NCI-H82 (cell line): ENCODE results near the gene SGSM2.

ENCODE experiments used
- DNase-seq: peaks from one replicate; lab custom pipeline; 2025; lab: John Stamatoyannopoulos, UW

The SGSM2 gene

DNA sequence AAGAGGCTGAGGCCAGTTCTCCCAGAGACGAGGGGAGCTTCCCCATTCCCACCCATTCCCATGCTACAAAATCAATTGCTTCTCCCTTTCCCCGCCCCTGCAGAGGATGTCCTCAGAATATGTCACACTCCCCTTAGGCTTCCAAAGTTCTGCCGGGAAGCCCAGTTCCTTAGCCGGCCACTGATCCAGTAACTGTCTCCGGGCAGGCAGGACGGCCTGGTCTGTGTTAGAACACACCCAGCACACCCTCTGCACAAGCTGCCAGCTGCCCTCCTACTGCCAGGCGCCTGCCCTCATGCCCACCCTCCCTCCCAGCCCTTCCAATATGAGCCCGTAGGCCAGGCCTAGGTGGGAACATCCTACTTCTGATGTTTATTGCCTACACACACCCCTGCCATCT lies 31.1 kb downstream of the SGSM2 start:
- DNase-seq: no peak

DNA sequence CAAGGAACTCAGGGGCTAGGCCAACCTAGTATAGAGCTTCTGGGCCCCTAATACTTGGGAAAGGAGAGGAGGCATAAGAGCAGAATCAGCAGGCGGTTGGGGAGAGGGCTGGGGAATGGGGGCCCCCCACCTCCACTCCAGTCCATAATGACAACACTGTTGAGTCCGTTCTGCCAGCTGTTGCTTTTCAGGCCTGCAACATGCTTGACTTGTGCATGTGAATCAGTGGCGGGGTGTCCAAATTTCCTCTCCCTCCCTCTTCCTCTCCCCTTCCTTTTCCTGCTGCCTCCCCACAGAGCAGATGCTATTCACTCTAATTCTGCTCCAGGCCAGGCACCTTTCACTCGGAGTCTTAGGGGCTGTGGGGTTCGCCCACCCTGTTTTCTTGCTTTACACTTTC lies 31.7 kb downstream of the SGSM2 start:
- no peak for DNase-seq

DNA sequence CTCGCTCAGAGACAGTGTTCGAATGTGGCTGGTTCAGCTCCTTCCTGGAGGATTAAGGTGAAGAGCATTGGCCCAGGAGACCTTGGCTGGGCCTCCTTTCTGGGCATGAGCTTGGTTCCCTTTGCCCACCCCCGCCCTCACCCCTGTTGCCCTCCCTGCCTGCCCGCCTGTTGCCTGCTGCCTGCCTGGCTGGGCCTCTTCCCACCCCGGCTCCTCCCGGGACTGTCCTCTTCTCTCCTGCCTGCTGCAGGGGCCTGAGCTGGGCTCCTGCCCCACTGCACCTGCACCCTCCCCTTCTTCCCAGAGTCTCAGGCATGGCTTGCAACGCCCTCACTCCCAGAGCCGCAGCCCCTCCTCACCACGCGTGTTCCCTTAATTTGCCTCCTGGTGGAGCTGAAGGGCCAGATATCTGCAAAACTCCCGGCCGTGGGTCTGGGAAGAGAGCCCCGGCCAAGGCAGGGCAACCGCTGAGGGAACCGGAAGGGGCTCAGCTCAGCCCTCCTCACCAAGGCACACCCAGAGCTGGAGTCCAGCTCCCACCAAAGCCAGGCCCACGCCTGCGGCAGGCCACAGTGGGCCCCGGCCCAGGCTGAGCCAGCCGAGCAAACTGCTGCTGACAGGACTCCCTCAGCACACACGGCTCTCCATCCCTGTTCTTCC lies 32.4 kb downstream of the SGSM2 start:
- peak; percentile 49 for DNase-seq

DNA sequence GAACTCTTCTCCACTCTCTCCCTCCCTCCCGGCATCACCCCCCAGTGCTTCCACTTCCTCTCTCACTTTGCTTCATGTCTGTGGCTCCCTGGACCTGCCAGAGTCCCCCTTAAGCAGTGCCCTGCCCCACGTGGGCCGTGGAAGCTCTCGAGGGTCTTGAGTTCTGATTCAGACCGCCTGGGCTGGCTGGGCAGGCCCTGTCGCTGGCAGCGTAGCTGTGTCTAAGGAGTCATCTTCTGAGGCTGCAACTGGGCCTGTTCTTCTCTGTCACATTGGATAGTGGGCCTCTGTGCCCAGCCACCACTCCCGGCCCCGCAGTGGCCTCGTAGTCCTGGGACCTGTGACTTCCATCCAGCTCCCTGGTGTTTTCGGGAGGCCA lies 32.9 kb downstream of the SGSM2 start:
- DNase-seq: no peak

DNA sequence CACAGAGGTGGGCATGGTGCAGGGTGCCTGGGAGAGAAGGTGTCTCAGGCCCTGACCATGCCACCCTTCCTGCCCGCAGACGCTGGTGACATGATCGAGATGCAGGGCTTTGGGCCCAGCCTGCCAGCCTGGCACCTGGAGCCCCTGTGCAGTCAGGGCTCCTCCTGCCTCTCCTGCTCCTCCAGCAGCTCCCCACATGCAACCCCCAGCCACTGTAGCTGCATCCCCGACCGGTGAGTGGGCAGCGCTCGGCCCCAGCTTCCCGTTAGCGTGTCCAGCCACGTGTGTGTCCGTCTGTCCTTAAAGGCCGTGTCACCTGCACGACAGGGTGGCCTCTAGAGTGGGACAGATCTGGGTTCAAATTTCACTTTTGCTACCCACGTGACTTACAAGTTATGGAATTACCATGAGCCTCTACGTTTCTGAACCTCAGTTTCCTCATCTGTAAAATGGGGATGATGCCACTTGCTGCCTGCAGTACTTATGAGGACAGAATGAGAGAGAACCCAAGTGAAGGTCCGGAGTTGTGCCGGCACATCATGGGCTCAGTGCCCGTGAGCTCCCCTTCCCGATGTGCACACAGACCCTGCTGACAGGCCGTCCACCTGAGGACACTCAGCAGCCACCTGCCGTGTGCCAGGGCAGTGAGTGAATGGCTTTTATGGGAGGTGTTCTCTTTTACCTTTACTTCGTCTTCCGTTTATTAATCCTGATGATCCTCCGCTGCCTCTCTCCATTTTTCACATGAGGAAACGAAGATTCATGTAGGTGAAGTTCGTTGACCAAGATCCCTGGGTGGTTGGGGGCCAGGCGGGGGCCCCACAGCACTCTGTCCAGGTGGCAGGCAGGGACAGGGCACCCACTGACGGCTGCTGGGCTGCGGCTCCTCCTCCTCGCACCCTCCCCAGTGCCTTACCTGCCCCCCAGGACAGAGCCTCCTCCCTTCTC lies 34.2 kb downstream of the SGSM2 start:
- no peak for DNase-seq

DNA sequence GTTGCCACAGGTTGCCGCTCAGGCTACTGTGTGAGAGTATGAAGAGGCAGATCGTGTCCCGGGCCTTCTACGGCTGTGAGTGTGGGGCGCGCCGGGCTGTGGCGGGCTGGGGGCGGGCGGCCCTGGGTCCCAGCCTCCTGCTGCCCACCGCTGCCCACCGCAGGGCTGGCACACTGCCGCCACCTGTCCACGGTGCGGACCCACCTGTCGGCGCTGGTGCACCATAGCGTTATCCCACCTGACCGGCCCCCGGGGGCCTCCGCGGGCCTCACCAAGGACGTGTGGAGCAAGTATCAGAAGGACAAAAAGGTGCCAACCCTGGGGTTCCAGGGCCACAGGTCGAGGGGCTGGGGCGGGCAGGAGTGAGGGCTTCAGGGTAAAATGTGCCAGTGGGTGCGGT lies 34.9 kb downstream of the SGSM2 start:
- DNase-seq: no peak

DNA sequence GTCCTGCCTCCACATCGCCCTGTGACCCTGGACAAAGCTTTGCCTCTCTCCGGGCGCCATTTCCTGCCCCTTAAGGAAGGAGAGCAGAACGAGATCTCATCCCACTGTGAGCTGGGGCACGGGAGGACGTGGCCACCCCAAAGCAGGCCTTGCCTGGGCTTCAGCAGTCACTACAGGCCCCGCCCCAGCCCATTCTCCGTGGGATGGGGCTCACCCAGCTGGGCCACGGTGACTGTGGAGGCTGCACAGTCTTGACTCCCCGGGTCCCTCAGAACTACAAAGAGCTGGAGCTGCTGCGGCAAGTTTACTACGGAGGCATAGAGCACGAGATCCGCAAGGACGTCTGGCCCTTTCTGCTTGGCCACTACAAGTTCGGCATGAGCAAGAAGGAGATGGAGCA lies 35.4 kb downstream of the SGSM2 start:
- no peak for DNase-seq

DNA sequence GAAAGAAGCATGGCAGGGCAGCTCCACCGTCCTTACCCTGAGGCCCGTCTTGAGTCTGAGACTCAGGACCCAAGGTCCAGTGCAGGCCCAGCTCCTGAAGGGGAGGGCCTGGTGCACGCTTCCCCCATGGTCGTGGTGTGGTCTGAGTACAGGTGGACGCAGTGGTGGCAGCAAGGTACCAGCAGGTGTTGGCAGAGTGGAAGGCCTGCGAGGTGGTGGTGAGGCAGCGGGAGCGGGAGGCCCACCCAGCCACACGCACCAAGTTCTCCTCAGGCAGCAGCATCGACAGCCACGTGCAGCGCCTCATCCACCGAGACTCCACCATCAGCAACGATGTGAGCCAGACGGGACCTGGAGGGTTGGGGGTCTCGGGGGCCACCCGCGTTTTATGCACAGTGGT lies 35.9 kb downstream of the SGSM2 start:
- no peak for DNase-seq

DNA sequence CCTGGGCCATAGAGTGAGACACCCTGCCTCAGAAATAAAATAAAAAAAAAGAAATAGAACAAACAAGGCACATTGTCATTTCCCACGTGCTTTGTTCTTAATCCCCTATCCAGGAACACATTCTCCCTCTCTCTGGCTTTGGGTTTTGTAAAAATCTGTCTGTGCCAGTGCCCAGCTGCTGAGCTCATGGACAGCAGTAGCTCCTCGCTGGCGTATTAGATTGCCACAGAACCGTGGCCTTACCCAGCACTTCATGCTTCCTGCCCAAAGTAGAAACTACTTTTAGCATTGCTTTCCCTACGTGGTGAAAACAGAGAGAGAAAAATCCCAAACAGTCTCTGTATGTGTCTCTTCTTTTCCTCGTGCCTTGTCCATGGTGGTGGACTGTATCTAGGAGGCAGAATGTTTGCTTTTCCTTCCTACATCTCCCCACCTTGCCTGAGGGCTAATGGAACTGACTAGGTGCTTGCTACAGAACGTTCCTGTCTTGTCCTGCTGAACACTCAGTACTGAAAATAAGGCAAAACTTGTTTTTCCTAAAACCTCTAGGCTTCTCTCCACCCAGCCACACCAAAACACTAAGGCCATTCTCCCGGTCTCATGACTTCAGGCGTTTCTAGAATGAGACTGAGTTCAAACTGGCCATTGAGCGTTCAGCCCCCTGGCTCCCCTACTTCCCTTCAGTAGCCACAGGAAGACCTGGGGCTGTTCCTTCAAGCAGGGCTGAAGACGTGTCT lies 37.4 kb downstream of the SGSM2 start:
- DNase-seq: no peak

DNA sequence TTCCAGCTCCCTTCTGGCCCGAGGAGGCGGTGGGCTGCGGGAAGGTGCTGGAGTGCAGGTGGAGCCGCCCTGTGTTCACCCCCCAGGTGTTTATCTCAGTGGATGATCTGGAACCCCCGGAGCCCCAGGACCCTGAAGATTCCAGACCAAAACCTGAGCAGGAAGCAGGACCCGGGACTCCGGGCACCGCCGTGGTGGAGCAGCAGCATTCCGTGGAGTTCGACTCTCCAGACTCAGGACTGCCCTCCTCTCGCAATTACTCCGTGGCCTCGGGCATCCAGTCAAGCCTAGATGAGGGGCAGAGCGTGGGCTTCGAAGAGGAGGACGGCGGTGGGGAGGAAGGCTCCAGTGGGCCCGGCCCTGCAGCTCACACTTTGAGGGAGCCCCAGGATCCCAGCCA lies 38.1 kb downstream of the SGSM2 start:
- no peak for DNase-seq

DNA sequence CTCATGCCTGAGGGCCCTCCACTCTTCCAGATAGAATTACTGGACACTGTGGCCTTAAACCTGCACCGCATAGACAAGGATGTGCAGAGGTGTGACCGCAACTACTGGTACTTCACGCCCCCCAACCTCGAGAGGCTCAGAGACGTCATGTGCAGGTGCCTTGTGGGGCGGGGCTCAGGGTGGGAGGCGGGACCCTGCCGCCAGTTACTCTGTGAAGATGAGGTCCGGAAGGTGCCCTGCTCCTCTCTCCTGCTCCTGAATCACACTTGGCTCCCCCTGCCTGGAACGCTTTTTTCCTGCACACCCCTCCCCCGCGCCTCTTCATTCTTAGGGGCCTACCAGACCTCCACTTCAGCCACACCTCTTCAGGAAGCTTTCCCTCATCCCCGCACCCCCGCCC lies 38.8 kb downstream of the SGSM2 start:
- no peak for DNase-seq

DNA sequence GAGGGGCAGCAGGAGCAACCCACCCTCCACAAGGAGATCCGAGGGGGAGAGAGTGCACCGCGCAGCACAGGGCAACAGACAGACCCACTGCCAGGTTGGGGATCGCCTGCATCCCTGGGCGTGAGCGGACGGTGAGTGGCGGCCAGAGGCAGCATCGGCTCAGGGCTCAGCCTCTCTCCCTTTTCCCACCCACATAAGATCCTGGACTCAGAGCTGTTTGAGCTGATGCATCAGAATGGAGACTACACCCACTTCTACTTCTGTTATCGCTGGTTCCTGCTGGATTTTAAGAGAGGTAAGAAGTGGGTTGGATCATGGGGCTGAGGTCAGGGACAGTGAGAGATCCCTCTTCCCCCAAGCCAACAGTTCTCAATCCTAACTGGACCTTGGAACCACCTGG lies 40.4 kb downstream of the SGSM2 start:
- no peak for DNase-seq

DNA sequence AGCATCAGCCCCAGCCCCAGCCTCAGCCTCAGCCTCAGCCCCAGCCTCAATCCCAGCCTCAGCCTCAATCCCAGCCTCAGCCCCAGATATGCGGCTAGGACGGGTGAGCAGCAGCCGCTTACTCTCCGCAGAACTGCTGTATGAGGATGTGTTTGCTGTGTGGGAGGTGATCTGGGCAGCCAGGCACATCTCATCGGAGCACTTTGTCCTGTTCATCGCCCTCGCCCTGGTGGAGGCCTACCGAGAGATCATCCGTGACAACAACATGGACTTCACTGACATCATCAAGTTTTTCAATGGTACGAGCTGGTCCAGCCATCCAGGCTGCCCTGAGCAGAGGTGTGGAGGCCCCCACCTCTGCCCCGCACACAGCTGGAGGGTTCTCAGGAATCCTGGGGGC lies 41.6 kb downstream of the SGSM2 start:
- DNase-seq: no peak

DNA sequence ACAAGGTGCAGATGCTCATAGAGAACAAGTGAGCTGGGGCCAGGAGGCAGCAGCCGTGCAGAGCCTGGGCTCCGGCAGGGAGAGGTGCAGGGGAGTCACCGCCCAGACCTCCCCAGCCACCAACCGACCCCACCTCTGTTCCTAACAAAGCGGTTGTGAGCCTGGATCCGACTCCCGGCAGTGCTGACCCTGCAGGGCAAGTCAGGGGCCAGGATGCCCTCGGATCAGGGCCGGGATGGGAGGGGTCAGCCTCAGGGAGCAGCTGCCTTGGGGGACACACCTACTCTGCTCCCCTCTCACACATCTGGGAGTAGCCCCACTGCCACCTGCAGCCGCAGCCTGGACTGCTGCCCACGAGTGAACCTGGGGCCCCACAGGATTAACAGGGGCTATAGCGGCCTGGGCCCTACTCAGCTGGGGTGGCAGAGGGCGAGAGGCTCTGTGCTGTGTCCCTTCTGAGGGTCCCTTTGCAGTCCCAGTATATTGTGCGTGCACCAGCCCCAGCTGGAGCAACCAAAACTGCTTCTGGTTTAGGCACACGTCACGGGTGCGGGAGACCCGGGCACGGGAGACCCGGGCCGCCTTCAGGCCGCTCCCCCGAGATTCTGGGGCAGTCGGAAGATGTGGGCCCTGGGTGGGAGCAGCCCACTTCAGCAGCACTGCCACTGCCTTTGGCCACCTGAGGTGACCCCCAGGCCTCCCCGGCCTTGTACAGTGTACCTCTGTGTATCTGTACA lies 42.4 kb downstream of the SGSM2 start:
- no peak for DNase-seq

DNA sequence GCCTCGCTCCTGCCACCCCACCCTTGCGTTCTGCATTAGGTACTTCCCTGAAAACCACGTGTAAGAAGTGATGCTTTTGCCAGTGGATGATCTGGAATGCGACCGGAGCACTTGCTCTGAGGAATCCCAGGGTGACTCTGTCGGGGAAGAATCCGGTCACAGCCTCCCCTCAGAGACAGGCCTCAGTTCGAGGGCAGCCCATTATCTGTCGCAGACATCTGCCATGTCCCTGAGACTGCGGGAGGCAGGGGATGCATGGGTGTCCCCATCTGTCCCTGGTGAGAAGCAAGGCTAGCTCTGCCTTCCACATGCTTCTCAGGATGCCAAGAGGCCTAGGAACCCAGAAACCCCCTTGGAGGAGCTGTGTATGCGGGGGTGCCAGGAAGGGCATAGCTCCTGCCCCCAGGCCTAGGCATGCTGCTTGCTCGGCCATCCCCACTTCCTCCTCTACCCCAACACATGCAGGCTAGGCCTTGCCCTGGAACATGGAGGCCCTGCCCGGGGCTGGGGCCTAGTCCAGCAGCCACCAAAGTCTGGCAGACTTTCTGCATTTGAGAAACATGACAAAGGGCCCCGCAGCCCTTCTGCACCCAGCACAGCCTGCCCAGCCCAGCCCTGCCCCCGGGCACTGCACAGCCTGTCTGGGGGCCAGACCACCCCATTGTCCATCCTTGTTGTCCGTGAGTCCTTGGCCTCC lies 43.1 kb downstream of the SGSM2 start:
- DNase-seq: peak; percentile 64

DNA sequence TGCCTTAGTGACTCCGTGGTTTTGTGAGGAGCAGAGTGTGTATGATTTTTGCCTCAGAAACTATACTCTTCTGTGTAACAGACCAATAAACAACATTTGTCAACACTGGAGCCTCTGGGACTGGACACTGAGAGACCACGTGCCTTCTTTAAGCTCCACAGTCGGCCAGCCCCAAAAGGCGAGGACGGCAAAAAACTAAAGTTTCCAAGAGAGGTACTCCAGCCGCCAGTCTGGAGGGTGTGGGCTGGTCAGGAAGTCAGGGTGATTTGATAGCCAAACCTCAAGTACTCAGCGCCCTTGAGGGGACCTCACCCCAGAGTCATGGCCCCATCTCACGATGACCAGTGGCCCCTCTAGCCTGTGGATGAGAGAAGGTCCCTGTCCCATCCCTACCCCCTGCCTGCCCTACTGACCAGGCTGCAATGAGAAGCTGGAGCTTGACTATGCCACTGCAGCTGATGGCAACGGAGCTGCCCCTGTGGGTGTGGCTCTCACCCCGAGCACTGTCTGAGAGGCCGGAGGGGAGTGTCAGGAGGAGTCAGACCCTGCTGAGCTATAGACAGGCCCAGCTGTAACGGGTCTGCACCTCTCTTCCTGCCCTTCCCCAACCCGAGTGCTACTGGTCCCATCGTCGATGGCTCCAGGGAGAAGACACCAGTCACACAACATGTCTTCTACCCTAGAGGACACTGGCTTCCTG lies 43.8 kb downstream of the SGSM2 start:
- no peak for DNase-seq

DNA sequence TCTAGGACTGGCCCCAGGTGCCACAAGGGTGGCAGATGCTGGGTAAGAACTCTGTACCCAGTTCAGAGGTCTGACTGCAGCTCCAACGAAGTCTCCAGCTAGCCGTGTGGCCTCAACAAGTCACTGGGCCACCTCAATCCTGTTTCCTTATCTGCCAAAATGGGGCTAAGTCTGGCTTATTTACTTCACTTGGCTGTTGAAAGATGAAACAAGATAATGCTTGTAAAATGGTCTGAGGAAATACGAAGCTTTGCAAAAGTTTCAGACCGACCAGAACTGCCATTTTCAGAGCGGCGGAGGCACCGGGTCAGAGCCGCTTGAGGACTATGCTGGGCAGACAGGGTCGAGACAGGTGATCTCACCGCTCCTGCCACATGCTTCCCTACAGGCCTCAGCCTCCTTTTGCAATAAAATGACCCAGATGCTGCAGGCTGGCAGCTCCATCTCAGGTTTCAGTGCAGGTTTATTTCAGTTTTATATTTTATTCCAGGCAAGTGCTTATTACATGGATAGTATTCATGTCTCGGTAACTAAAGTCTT lies 46.4 kb downstream of the SGSM2 start:
- DNase-seq: no peak

DNA sequence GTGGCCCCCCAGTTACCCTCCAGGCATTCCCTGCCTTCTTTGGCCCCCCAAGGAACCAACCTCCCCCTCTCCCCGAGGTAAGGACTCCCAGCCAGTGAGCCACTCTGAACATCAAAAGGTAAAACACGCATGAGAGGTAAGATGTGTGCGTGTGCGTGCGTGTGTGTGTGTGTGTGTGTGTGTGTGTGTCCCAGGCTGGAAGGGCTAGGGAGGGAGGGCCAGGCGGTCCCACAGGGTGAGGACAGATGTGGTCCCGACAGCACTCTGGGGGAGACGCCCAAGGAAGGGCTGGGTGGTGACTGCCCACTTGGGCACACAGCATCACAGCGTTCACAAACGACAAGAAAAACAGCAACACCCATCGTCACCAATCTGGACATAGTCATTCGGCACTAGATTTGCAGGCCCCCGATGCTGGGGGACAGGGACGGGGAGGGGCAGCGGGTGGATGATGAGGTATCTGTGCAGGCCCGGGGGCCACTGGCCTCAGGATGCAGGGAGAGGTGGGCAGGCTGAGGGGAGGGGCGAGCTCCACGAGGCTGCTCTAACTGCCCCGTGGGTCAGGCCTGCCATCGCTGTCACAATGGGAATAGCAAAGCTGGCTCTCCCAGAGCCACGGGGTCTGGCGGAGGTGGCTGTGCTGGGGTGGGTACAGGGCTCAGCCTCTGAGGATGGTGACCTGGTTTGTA lies 47.3 kb downstream of the SGSM2 start:
- no peak for DNase-seq

DNA sequence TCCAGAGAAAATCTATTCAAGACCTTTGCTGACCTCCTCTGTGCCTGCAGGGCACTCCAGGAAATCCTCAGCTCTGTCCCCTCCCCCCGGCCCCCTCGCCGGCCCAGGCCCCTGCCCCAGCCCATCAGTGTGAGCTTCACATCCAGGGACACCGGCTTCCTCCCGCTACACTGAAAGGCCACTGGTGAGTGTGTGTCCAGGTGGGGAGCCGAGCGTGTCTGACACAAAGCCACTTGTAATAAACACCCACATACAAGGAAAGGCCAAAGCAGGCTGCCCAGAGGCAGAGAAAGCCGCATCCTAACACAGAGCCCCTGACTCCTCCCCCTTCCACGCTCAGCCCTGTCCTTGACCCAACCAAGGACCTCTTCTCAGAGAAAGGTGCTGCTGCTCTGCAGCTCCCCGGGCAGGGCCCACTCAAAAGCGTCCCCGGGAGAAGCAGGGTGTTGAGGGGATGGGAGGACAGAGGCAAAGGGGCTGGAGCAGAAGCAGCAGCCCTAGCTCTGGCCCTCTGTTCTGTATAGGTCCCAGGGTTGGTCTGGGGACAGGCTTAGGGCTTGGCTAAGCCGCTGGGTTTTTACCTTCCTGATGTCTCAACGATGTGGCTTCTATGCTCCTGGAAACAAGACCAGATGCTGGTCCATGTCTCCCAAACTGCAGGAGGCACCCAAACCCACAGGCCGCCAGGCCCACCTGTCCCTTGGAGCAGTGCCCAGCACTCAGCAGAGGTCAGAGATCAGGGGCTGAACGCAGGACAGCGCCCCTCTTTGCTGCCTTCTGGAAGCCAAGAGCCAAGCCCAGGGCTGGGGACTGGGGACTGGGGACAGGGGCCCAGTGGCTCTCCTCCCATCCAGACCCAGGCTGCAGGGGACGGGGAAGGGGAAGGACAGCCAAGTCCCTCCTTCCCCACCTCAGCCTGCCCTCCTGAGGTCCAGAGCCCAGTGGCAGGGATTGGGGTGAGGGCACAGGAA lies 48.2 kb downstream of the SGSM2 start:
- DNase-seq: no peak
